ENCODE data around the gene ST6GAL2.

The ST6GAL2 gene

GRCh38 chr2:106882673-106883072 lies 3.3 kb downstream of the ST6GAL2 start:
- no peak for DNase-seq
- Histone ChIP-seq H4K8ac (ENCODE audit: low read depth, low read length) (no peak overlapping the region), H3K4me1 (ENCODE audit: control insufficient read depth in 1 of 2, insufficient read depth in 2 of 2, low read length in 2 of 2) (peaks cover 0 to 5% of the 10 kb centered on the region in 2 experiments), H3K4ac (ENCODE audit: low read depth, low read length) (no peak overlapping the region), H3K4me3 (ENCODE audit: low read depth, low read length) (no peak overlapping the region), H3K14ac (ENCODE audit: low read length) (no peak overlapping the region), H4K91ac (ENCODE audit: low read depth, low read length) (no peak overlapping the region), H3K79me2 (ENCODE audit: control insufficient read depth, insufficient read depth, low read length, poor library complexity) (no peaks in the 10 kb centered on the region), H2BK5ac (ENCODE audit: low read depth, low read length, poor library complexity) (no peak overlapping the region), H2AK5ac (ENCODE audit: low read length) (no peak overlapping the region), H2BK12ac (ENCODE audit: low read length) (no peak overlapping the region), H3K36me3 (ENCODE audit: control insufficient read depth in 1 of 2, insufficient read depth in 2 of 2, low read length in 2 of 2) (no peaks in the 10 kb centered on the region), H2BK120ac (ENCODE audit: insufficient read depth, low read length, poor library complexity) (no peak overlapping the region), H4K12ac (ENCODE audit: low read depth, low read length) (no peak overlapping the region), H3K4me2 (ENCODE audit: low read length) (no peak overlapping the region), H2AFZ (ENCODE audit: insufficient read depth, low read length, poor library complexity) (no peak overlapping the region), H3K9ac (ENCODE audit: low read length) (no peak overlapping the region), H3K9me3 (ENCODE audit: insufficient read depth, low read depth, low read length) (no peaks in the 10 kb centered on the region), H3K23ac (ENCODE audit: low read length) (no peak overlapping the region), H3K27me3 (ENCODE audit: insufficient read depth, low read length) (peaks cover 13% of the 10 kb centered on the region), H3K27ac (ENCODE audit: low read depth, low read length) (no peak overlapping the region), H3K18ac (ENCODE audit: low read length) (no peak overlapping the region), H3K79me1 (ENCODE audit: low read length) (no peaks in the 10 kb centered on the region)
- no CpG with 5 or more reads among the region's 3 CpGs for WGBS (ENCODE audit: extremely low coverage, insufficient coverage, insufficient read length)

GRCh38 chr2:106878206-106878605 lies 7.8 kb downstream of the ST6GAL2 start:
- Histone ChIP-seq H3K4me1 (ENCODE audit: control insufficient read depth in 1 of 2, insufficient read depth in 2 of 2, low read length in 2 of 2) (no peaks in the 10 kb centered on the region), H3K36me3 (ENCODE audit: control insufficient read depth in 1 of 2, insufficient read depth in 2 of 2, low read length in 2 of 2) (no peaks in the 10 kb centered on the region), H3K9me3 (ENCODE audit: insufficient read depth, low read depth, low read length) (peaks cover 1% of the 10 kb centered on the region), H3K23ac (ENCODE audit: low read length) (no peak overlapping the region), H3K4ac (ENCODE audit: low read depth, low read length) (no peak overlapping the region), H4K91ac (ENCODE audit: low read depth, low read length) (no peak overlapping the region), H2AFZ (ENCODE audit: insufficient read depth, low read length, poor library complexity) (no peak overlapping the region), H3K79me1 (ENCODE audit: low read length) (no peaks in the 10 kb centered on the region), H2BK12ac (ENCODE audit: low read length) (no peak overlapping the region), H3K79me2 (ENCODE audit: control insufficient read depth, insufficient read depth, low read length, poor library complexity) (no peaks in the 10 kb centered on the region), H4K8ac (ENCODE audit: low read depth, low read length) (no peak overlapping the region), H3K14ac (ENCODE audit: low read length) (no peak overlapping the region), H3K27ac (ENCODE audit: low read depth, low read length) (no peak overlapping the region), H2BK5ac (ENCODE audit: low read depth, low read length, poor library complexity) (no peak overlapping the region), H3K9ac (ENCODE audit: low read length) (no peak overlapping the region), H3K4me2 (ENCODE audit: low read length) (no peak overlapping the region), H2AK5ac (ENCODE audit: low read length) (no peak overlapping the region), H3K4me3 (ENCODE audit: low read depth, low read length) (no peak overlapping the region), H4K12ac (ENCODE audit: low read depth, low read length) (no peak overlapping the region), H3K18ac (ENCODE audit: low read length) (no peak overlapping the region), H3K27me3 (ENCODE audit: insufficient read depth, low read length) (no peaks in the 10 kb centered on the region), H2BK120ac (ENCODE audit: insufficient read depth, low read length, poor library complexity) (no peak overlapping the region)
- WGBS (ENCODE audit: extremely low coverage, insufficient coverage, insufficient read length) = no CpG with 5 or more reads among the region's 4 CpGs
- no peak for DNase-seq

DNA sequence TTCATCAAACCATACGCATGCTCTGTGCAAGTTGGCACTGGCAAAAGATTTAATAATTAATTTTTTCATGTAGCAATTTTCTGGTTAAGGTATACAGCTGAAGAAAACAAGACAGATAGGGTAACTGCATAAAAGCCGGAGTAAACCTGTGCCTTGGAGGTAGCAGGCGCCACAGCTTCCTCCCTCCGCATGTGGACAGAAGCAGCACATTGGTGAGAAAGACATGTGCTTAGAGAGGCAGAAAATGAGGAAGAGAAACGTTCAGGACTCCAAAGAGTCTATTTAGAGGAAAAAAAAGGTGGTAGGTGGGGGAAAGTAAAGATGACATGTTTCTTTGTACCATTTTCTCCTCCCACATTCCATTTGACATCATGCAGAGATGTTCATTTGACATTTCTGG lies 9.3 kb downstream of the ST6GAL2 start:
- Histone ChIP-seq H3K27me3 (ENCODE audit: insufficient read depth, low read length) (no peaks in the 10 kb centered on the region), H3K79me1 (ENCODE audit: low read length) (no peaks in the 10 kb centered on the region), H2BK12ac (ENCODE audit: low read length) (no peak overlapping the region), H3K9me3 (ENCODE audit: insufficient read depth, low read depth, low read length) (peaks cover 1% of the 10 kb centered on the region), H3K79me2 (ENCODE audit: control insufficient read depth, insufficient read depth, low read length, poor library complexity) (no peaks in the 10 kb centered on the region), H3K27ac (ENCODE audit: low read depth, low read length) (no peak overlapping the region), H4K8ac (ENCODE audit: low read depth, low read length) (no peak overlapping the region), H3K36me3 (ENCODE audit: control insufficient read depth in 1 of 2, insufficient read depth in 2 of 2, low read length in 2 of 2) (no peaks in the 10 kb centered on the region), H3K18ac (ENCODE audit: low read length) (no peak overlapping the region), H3K4ac (ENCODE audit: low read depth, low read length) (no peak overlapping the region), H2BK5ac (ENCODE audit: low read depth, low read length, poor library complexity) (no peak overlapping the region), H2AFZ (ENCODE audit: insufficient read depth, low read length, poor library complexity) (no peak overlapping the region), H3K4me3 (ENCODE audit: low read depth, low read length) (no peak overlapping the region), H3K4me1 (ENCODE audit: control insufficient read depth in 1 of 2, insufficient read depth in 2 of 2, low read length in 2 of 2) (no peaks in the 10 kb centered on the region), H2BK120ac (ENCODE audit: insufficient read depth, low read length, poor library complexity) (no peak overlapping the region), H4K12ac (ENCODE audit: low read depth, low read length) (no peak overlapping the region), H2AK5ac (ENCODE audit: low read length) (no peak overlapping the region), H4K91ac (ENCODE audit: low read depth, low read length) (no peak overlapping the region), H3K23ac (ENCODE audit: low read length) (no peak overlapping the region), H3K9ac (ENCODE audit: low read length) (no peak overlapping the region), H3K14ac (ENCODE audit: low read length) (no peak overlapping the region), H3K4me2 (ENCODE audit: low read length) (no peak overlapping the region)
- no CpG with 5 or more reads among the region's 5 CpGs for WGBS (ENCODE audit: extremely low coverage, insufficient coverage, insufficient read length)
- DNase-seq = no peak

DNA sequence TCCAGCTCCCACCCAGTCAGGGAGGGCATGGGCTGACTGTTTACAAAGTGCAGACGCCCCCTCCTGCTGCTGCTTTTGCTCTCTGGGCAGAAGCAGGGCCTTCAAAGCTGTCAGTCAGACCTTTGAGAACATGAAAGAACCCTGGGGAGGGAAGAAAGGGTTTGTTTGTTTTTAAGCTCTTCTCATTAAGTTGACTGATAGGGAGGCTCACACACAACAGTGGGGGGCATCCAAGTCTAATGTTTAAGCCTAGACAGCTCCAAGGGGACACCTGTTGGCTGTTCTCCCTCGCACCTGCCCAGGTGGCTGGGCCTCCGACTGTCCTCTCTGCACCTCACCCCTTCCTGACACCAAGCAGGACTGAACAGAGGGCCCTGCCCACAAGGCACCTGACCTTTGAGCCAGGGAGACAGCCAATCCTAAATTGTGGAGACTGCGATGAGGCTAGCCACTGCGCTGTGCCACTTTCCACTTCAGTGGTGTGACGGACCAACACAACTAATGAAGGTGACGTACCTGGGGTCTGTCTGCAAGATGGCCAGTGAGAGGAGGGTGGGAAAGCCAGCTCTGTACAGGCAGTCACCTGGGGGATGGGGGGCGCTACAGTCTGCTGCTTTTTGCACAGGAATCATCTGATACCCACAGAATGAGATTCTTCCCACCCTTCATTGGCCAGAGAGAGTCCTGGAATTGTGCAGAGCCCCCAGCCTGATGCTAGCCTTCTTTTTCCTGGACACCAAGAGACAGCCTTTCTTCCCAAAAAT lies 16.3 kb downstream of the ST6GAL2 start:
- no peak overlapping the region for H3K4me3 ChIP-seq (ENCODE audit: low read depth, low read length)
- H3K14ac ChIP-seq (ENCODE audit: low read length) = no peak overlapping the region
- H3K79me2 ChIP-seq (ENCODE audit: control insufficient read depth, insufficient read depth, low read length, poor library complexity) = no peaks in the 10 kb centered on the region
- H3K4ac ChIP-seq (ENCODE audit: low read depth, low read length) = no peak overlapping the region
- H3K79me1 ChIP-seq (ENCODE audit: low read length) = no peaks in the 10 kb centered on the region
- H4K91ac ChIP-seq (ENCODE audit: low read depth, low read length) = no peak overlapping the region
- H3K23ac ChIP-seq (ENCODE audit: low read length) = no peak overlapping the region
- no peaks in the 10 kb centered on the region for H3K36me3 ChIP-seq (ENCODE audit: control insufficient read depth in 1 of 2, insufficient read depth in 2 of 2, low read length in 2 of 2)
- no peak overlapping the region for H2BK120ac ChIP-seq (ENCODE audit: insufficient read depth, low read length, poor library complexity)
- H4K12ac ChIP-seq (ENCODE audit: low read depth, low read length) = no peak overlapping the region
- H3K27ac ChIP-seq (ENCODE audit: low read depth, low read length) = no peak overlapping the region
- no CpG with 5 or more reads among the region's 8 CpGs for WGBS (ENCODE audit: extremely low coverage, insufficient coverage, insufficient read length)
- peaks cover 1% of the 10 kb centered on the region for H3K9me3 ChIP-seq (ENCODE audit: insufficient read depth, low read depth, low read length)
- no peak overlapping the region for H2AK5ac ChIP-seq (ENCODE audit: low read length)
- H2AFZ ChIP-seq (ENCODE audit: insufficient read depth, low read length, poor library complexity) = no peak overlapping the region
- H2BK12ac ChIP-seq (ENCODE audit: low read length) = no peak overlapping the region
- H3K18ac ChIP-seq (ENCODE audit: low read length) = no peak overlapping the region
- no peak overlapping the region for H3K9ac ChIP-seq (ENCODE audit: low read length)
- H2BK5ac ChIP-seq (ENCODE audit: low read depth, low read length, poor library complexity) = no peak overlapping the region
- no peak for DNase-seq
- no peaks in the 10 kb centered on the region for H3K27me3 ChIP-seq (ENCODE audit: insufficient read depth, low read length)
- no peaks in the 10 kb centered on the region for H3K4me1 ChIP-seq (ENCODE audit: control insufficient read depth in 1 of 2, insufficient read depth in 2 of 2, low read length in 2 of 2)
- H4K8ac ChIP-seq (ENCODE audit: low read depth, low read length) = no peak overlapping the region
- H3K4me2 ChIP-seq (ENCODE audit: low read length) = no peak overlapping the region

Data from trophoblast cell (in vitro differentiated cells and primary cell).